ENCODE data around the gene REXO4. TPM values are rescaled to one million over a fixed set of nuclear protein-coding genes. Genes with fewer than 3 reads are reported as not detected.
"Not testable (repeated sequence)": the region's sequence is repeated elsewhere in the genome, so short reads cannot be mapped to it uniquely, and the experiment has no call there.

REXO4 gene
- total RNA-seq, 2 donors from 2014 or later, result 13.4 to 13.8 TPM

GRCh38 chr9:133393399-133393798, 24.4 kb downstream of the REXO4 start:
- no peaks in the 10 kb centered on the region for H3K27me3 ChIP-seq
- no peak for DNase-seq (ENCODE audit: low spot score)
- TF ChIP-seq CTCF (IDR thresholded peaks at IDR 0.05), result no peak
- H3K4me1 ChIP-seq, result no peaks in the 10 kb centered on the region
- H3K27ac ChIP-seq, result no peak overlapping the region
- H3K4me3 ChIP-seq, result no peak overlapping the region
- no peaks in the 10 kb centered on the region for H3K36me3 ChIP-seq
- H3K9me3 ChIP-seq, result no peaks in the 10 kb centered on the region

GRCh38 chr9:133392308-133392707, 25.5 kb downstream of the REXO4 start:
- not testable (repeated sequence) for H3K27ac ChIP-seq; H3K36me3 ChIP-seq; DNase-seq (ENCODE audit: low spot score); H3K27me3 ChIP-seq; H3K9me3 ChIP-seq; H3K4me3 ChIP-seq; H3K4me1 ChIP-seq

DNA sequence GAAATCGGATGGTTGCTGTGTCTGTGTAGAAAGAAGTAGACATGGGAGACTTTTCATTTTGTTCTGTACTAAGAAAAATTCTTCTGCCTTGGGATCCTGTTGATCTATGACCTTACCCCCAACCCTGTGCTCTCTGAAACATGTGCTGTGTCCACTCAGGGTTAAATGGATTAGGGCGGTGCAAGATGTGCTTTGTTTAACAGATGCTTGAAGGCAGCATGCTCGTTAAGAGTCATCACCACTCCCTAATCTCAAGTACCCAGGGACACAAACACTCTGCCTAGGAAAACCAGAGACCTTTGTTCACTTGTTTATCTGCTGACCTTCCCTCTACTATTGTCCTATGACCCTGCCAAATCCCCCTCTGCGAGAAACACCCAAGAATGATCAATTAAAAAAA, 26.4 kb downstream of the REXO4 start:
- not testable (repeated sequence) for H3K36me3 ChIP-seq; H3K4me1 ChIP-seq; DNase-seq (ENCODE audit: low spot score); H3K27me3 ChIP-seq; H3K27ac ChIP-seq; H3K4me3 ChIP-seq; H3K9me3 ChIP-seq

- no peaks in the 10 kb centered on the region for H3K27me3 ChIP-seq
Observed at GRCh38 chr9:133390713-133391112, 27.1 kb downstream of the REXO4 start.

GRCh38 chr9:133389562-133389961, 28.2 kb downstream of the REXO4 start:
- no peak for DNase-seq (ENCODE audit: low spot score)
- no peak for TF ChIP-seq CTCF (IDR thresholded peaks at IDR 0.05)
- Histone ChIP-seq H3K27me3 (no peaks in the 10 kb centered on the region), H3K4me3 (no peak overlapping the region), H3K36me3 (no peaks in the 10 kb centered on the region), H3K27ac (no peak overlapping the region), H3K4me1 (no peaks in the 10 kb centered on the region), H3K9me3 (no peaks in the 10 kb centered on the region)

More at GRCh38 chr9:133390713-133391112, 27.1 kb downstream of the REXO4 start:
- no peak for DNase-seq (ENCODE audit: low spot score)
- Histone ChIP-seq H3K36me3 (no peaks in the 10 kb centered on the region), H3K9me3 (no peaks in the 10 kb centered on the region), H3K27ac (no peak overlapping the region), H3K4me3 (no peak overlapping the region), H3K4me1 (no peaks in the 10 kb centered on the region)
- TF ChIP-seq CTCF (IDR thresholded peaks at IDR 0.05), result no peak

DNA sequence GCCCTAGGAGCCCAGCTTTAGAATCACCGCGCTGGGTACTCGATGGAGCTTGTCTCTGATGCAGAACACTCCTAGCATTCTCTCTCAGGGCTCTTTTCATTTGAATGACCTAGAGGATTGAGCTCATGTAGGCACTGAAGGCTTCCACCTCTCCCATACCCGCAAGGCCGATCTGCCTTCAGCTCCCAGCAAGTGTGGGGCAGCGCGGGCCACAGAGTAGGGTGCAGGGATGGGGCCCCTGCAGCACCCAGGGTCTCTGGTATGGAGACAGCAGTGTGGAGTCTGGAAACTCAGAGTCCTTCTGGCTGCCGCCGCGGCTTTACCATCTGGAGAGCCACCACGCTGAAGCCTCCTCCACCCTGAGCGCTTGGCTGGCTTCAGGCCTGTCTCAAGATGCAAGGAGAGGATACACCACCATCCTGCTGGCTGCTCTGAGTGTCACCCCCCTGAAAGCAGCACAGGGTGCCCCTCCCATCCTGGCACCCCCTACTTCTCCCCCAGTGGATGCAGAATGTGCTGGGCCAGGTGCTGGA, 28.7 kb downstream of the REXO4 start:
- Histone ChIP-seq H3K27ac (no peak overlapping the region), H3K9me3 (no peaks in the 10 kb centered on the region), H3K4me3 (no peak overlapping the region), H3K36me3 (no peaks in the 10 kb centered on the region), H3K27me3 (no peaks in the 10 kb centered on the region), H3K4me1 (no peaks in the 10 kb centered on the region)
- no peak for TF ChIP-seq CTCF (IDR thresholded peaks at IDR 0.05)
- no peak for DNase-seq (ENCODE audit: low spot score)

GRCh38 chr9:133387680-133388079, 30.1 kb downstream of the REXO4 start:
- Histone ChIP-seq H3K36me3 (no peaks in the 10 kb centered on the region), H3K4me1 (no peaks in the 10 kb centered on the region)

More at GRCh38 chr9:133387680-133388079, 30.1 kb downstream of the REXO4 start:
- H3K9me3 ChIP-seq, result no peaks in the 10 kb centered on the region
- H3K27me3 ChIP-seq, result no peaks in the 10 kb centered on the region
- TF ChIP-seq CTCF (IDR thresholded peaks at IDR 0.05), result no peak
- H3K4me3 ChIP-seq, result no peak overlapping the region
- DNase-seq (ENCODE audit: low spot score), result no peak
- H3K27ac ChIP-seq, result no peak overlapping the region
